ENCODE measurements around the gene CLDN19. TPM values are rescaled to one million over a fixed set of nuclear protein-coding genes. Genes with fewer than 3 reads are reported as not detected.

Gene CLDN19
- total RNA-seq, 2 experiments from 2014 or later = not detected

Other genes starting within 250 kb of the CLDN19 start
- 100 to 1,000 TPM; 109 to 120 TPM for gene PPIH, start 81.8 kb downstream of the CLDN19 start, total RNA-seq
- gene YBX1, start 57.8 kb downstream of the CLDN19 start, total RNA-seq = 1,000 to 10,000 TPM; 1,420 to 1,437 TPM
- 10 to 100 TPM; 31.5 to 35.5 TPM for gene P3H1, start 26.8 kb upstream of the CLDN19 start, total RNA-seq
- 1 to 10 TPM; 5.9 to 6.9 TPM for gene C1orf50, start 27.0 kb upstream of the CLDN19 start, total RNA-seq
- under 1 TPM in 1 of 2 experiments, not detected in 1; 0.13 TPM for gene TMEM269, start 44.8 kb upstream of the CLDN19 start, total RNA-seq
- 1 to 10 TPM; 2.5 to 3.0 TPM for gene ERMAP, start 76.9 kb upstream of the CLDN19 start, total RNA-seq
- gene SVBP, start 77.2 kb upstream of the CLDN19 start, total RNA-seq = 10 to 100 TPM; 11.8 to 11.9 TPM
- 10 to 100 TPM; 12.0 to 12.2 TPM for gene ZNF691, start 106.4 kb upstream of the CLDN19 start, total RNA-seq
- gene SLC2A1, start 218.6 kb upstream of the CLDN19 start, total RNA-seq = 100 to 1,000 TPM; 168 to 170 TPM